Activated T-helper 2 cell treated with anti-CD3 and anti-CD28 coated beads, Interferon-gamma antibody, Interleukin-2, Interleukin-4, amounts not matched to agents 10 μg/mL and 5 μg/mL and 100 μg/mL, durations not matched to agents 14 hours and 24 hours and 36 hours (primary cell): ENCODE data around the gene KLC4. TPM values are rescaled to one million over a fixed set of nuclear protein-coding genes. Genes with fewer than 3 reads are reported as not detected.

Experiments
- DNase-seq: peaks from one replicate; pipeline ENCODE4 v3.0.0; 2021; ENCODE audit warnings: low spot score
- H3K27ac Mint-ChIP-seq: one replicate; pipeline ENCODE4 v1.8.0; 2021; ENCODE audit warnings: mixed read lengths
- H3K27me3 Mint-ChIP-seq: one replicate; pipeline ENCODE4 v1.8.0; 2021; ENCODE audit warnings: low read depth, mixed read lengths
- H3K36me3 Mint-ChIP-seq: one replicate; pipeline ENCODE4 v1.8.0; 2021; ENCODE audit warnings: low read depth, mixed read lengths
- H3K4me1 Mint-ChIP-seq: one replicate; pipeline ENCODE4 v1.8.0; 2021; ENCODE audit warnings: low read depth, mixed read lengths
- H3K4me3 Mint-ChIP-seq: one replicate; pipeline ENCODE4 v1.8.0; 2021; ENCODE audit warnings: low read depth, mild to moderate bottlenecking, moderate library complexity, mixed read lengths
- H3K9me3 Mint-ChIP-seq: one replicate; pipeline ENCODE4 v1.8.0; 2021; ENCODE audit warnings: mixed read lengths
- intact Hi-C: fragments of 100-400 bp; cut with micrococcal nuclease; formaldehyde crosslinking; loops from one replicate; pipeline ENCODE4 v1.15.1; 2023
- total RNA-seq: library from RNA; stranded (reverse); gene quantifications from 2 replicates; pipeline ENCODE4 v1.2.3, GENCODE V29; 2022

The KLC4 gene
- total RNA-seq = 11.7 and 14.1 TPM in 2 replicates

DNA sequence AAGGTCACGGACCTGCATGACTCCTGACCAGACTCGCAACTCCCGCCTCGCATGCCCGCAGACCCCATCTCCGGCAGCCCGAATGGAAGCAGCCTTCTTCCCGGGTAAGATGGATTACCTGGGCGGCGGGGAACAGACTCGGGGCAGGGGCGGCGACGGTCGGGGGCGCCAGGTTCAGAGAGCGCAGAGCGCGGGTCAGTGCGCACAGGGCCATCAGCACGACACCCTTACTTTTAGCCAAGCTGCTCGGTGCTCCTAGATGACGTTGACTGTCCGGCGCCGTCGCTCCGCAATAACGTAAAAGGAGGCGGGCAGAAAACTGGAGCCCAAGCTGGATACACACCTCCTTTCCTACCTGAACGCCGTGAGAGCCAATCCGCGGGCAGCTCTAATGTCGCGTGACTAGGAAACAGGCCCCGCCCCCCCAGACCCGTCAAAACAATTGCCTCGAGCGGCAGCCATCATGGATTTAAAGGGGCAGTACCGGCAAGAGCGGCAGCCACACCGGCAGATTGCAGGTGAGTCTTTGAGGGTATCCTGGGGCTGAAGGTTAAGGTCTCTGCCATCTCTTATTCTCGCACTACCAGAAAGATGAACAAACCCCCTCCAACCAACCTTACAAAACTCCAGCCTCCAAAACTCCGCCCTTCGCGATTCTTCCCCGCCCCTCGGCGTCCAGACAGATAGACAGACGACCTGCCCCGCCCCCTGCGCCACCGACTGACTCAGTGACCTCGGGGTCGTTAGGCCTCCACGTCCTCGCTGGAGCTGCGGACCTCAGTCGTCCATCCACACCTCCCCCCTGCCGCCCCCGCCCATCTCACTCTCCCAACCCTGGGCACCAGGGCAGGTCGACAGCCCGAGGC, at the start of gene KLC4, which contains the start of gene MRPL2:
TSS of gene KLC4 (plus strand) at position 464 of the 866 bp plus-strand sequence. CDS start 1,705 bp downstream, outside the sequence.
TSS of gene MRPL2 (minus strand) at position 267 of the 866 bp plus-strand sequence. CDS start at position 214, 53 bp downstream.
- Mint-ChIP-seq H3K27me3 (no peaks in the 10 kb centered on the region), H3K27ac (peak within 1 kb of the TSS; percentile 98), H3K36me3 (peaks cover 26% of the 10 kb centered on the region), H3K4me1 (peaks cover 28% of the 10 kb centered on the region), H3K9me3 (no peaks in the 10 kb centered on the region), H3K4me3 (peak within 1 kb of the TSS; percentile 93)
- intact Hi-C loops = loop anchor here (1.0 to 10.0 kb wide), 5 partner anchors 45 to 1495 kb away; partner anchors contain the start of genes CNPY3, KLHDC3, PEX6 and SRF
- peak; percentile 96 for DNase-seq

GRCh38 chr6:43011207-43011606, 48.2 kb upstream of the KLC4 start:
- H3K4me3 Mint-ChIP-seq = no peak overlapping the region
- no peaks in the 10 kb centered on the region for H3K9me3 Mint-ChIP-seq
- H3K27ac Mint-ChIP-seq = no peak overlapping the region
- H3K27me3 Mint-ChIP-seq = no peaks in the 10 kb centered on the region
- DNase-seq = no peak
- H3K36me3 Mint-ChIP-seq = peaks cover 72% of the 10 kb centered on the region
- intact Hi-C loops = no loop called here
- H3K4me1 Mint-ChIP-seq = peaks cover 34% of the 10 kb centered on the region

- intact Hi-C loops = loop anchor here (2.0 kb wide), 1 partner anchor 158 kb away; the partner anchor contains the start of gene SRF
- peak overlapping the region; percentile 18 for H3K27ac Mint-ChIP-seq
- H3K27me3 Mint-ChIP-seq = no peaks in the 10 kb centered on the region
- peak overlapping the region; percentile 96 for H3K4me3 Mint-ChIP-seq
- peaks cover 35% of the 10 kb centered on the region for H3K4me1 Mint-ChIP-seq
- peaks cover 67% of the 10 kb centered on the region for H3K36me3 Mint-ChIP-seq
- H3K9me3 Mint-ChIP-seq = no peaks in the 10 kb centered on the region
- DNase-seq = no peak
These were observed 47.1 kb upstream of the KLC4 start for GRCh38 chr6:43012364-43012763.

GRCh38 chr6:43013097-43013842, 46.2 kb upstream of the KLC4 start:
- Mint-ChIP-seq H3K4me3 (peak overlapping the region; percentile 96), H3K4me1 (peaks cover 35% of the 10 kb centered on the region), H3K36me3 (peaks cover 67% of the 10 kb centered on the region)

DNA sequence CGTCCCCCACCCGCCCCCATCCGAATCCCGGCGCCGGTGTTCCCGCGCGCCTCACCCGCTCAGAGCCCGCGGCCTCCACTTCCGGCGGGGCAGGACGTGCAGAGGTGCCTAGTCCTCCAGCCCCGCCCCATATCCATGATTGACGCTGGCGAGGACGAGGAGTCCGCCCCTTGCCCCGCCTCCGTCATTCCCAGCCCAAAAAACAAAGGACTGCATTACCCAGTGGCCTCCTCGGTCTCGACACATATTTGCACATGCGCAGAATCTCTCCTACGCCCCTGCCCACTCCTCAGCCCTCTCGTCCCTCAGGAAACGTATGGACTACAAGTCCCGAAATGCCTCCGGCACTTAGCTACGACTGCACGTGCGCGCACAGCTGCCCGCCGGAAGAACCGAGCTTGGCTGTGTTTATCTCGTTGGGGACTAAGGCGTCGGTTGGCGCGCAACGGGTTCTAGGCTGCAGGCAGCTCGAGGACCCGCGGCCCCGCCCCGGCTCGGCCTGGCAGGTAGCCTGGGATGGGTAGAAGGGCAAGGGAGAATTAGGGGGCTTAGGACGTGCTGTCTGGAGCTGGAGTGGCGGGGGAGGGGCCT, 45.5 kb upstream of the KLC4 start, which contains the start of the genes KLHDC3 and MEA1:
TSS of gene KLHDC3 (plus strand) at position 407 of the 591 bp plus-strand sequence. CDS start 2,944 bp downstream, outside the sequence.
TSS of gene MEA1 (minus strand) at position 104 of the 591 bp plus-strand sequence. CDS start 133 bp downstream, outside the sequence.
- no peaks in the 10 kb centered on the region for H3K27me3 Mint-ChIP-seq
- H3K36me3 Mint-ChIP-seq = peaks cover 67% of the 10 kb centered on the region
- no peaks in the 10 kb centered on the region for H3K9me3 Mint-ChIP-seq
- H3K27ac Mint-ChIP-seq = peak within 1 kb of the TSS; percentile 74
- peaks cover 35% of the 10 kb centered on the region for H3K4me1 Mint-ChIP-seq
- peak; percentile 99 for DNase-seq
- H3K4me3 Mint-ChIP-seq = peak within 1 kb of the TSS; percentile 96
- intact Hi-C loops = loop anchor here (1.0 to 2.0 kb wide), 6 partner anchors 35 to 268 kb away; partner anchors contain the start of genes CNPY3, KLC4, MRPL2 and PEX6

More at GRCh38 chr6:43013097-43013842, 46.2 kb upstream of the KLC4 start:
- intact Hi-C loops = loop anchor here (1.0 to 2.0 kb wide), 2 partner anchors 34 to 158 kb away; partner anchors contain the start of genes PEX6 and SRF
- H3K27me3 Mint-ChIP-seq = no peaks in the 10 kb centered on the region
- no peaks in the 10 kb centered on the region for H3K9me3 Mint-ChIP-seq
- peak overlapping the region; percentile 74 for H3K27ac Mint-ChIP-seq
- no peak for DNase-seq

GRCh38 chr6:43014434-43014909, 45.0 kb upstream of the KLC4 start:
- H3K27ac Mint-ChIP-seq = peak overlapping the region; percentile 74
- peaks cover 36% of the 10 kb centered on the region for H3K4me1 Mint-ChIP-seq
- H3K27me3 Mint-ChIP-seq = no peaks in the 10 kb centered on the region
- no peaks in the 10 kb centered on the region for H3K9me3 Mint-ChIP-seq
- H3K36me3 Mint-ChIP-seq = peaks cover 68% of the 10 kb centered on the region
- intact Hi-C loops = loop anchor here (1.0 to 2.0 kb wide), 4 partner anchors 45 to 268 kb away; partner anchors contain the start of genes CNPY3, KLC4, MRPL2 and TBCC
- DNase-seq = no peak
- peak overlapping the region; percentile 96 for H3K4me3 Mint-ChIP-seq

DNA sequence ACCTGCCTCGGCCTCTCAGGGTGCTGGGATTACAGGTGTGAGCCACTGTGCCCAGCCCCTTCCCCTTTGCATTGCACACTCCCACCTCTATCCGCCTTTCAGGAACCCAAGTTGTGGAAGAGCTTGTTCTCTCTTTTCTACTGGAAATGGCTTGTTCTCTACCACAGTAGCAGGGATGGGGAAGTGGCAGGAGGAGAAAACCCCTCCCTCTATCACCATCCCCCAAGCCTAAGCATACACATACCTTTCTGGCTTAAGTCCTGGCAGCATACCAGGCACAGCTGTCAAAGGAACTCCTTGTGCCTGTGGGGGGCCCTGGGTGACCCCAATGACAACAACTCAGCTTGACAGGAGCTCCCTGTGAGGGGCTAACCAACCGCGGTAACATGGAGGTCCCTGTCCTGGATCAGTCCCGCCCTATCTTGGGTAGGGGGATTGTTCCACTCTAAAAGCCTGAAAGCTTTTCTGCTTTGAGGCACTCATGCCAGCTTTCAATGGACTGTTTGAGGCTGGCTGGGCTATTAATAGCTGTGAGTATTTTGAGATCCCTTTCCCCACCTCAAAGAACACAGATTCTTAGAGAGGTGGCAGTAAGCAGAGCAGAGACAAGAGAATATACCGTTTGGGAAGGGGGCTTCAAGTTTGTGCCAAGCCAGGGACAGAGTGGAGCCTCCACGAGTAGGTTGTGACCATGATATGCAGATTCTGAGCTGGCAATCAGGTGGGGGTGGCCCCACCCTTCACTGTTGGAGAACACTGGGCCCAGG, 43.1 kb upstream of the KLC4 start:
- Mint-ChIP-seq H3K9me3 (no peaks in the 10 kb centered on the region), H3K4me1 (peaks cover 44% of the 10 kb centered on the region), H3K36me3 (peaks cover 64% of the 10 kb centered on the region), H3K4me3 (peak overlapping the region; percentile 23), H3K27ac (no peak overlapping the region), H3K27me3 (no peaks in the 10 kb centered on the region)
- intact Hi-C loops = no loop called here
- DNase-seq = no peak

DNA sequence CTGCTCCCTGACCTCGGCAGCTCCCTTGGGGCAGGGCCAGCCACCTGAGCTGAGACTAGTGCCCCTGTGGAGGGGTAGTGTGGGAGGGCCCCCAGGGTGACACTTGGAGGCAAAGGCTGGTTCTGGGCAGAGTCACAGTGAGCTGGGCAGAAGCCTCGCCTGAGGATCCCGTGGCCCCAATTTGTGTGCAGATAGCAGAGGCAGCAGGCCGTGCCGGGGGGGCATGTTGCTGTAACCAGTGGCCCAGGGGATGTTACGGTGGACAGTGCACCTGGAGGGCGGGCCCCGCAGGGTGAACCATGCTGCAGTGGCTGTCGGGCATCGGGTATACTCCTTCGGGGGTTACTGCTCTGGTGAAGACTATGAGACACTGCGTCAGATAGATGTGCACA, 42.5 kb upstream of the KLC4 start:
- Mint-ChIP-seq H3K4me1 (peaks cover 41% of the 10 kb centered on the region), H3K36me3 (peaks cover 63% of the 10 kb centered on the region), H3K27ac (no peak overlapping the region), H3K9me3 (no peaks in the 10 kb centered on the region), H3K27me3 (no peaks in the 10 kb centered on the region), H3K4me3 (no peak overlapping the region)
- intact Hi-C loops = no loop called here
- no peak for DNase-seq

DNA sequence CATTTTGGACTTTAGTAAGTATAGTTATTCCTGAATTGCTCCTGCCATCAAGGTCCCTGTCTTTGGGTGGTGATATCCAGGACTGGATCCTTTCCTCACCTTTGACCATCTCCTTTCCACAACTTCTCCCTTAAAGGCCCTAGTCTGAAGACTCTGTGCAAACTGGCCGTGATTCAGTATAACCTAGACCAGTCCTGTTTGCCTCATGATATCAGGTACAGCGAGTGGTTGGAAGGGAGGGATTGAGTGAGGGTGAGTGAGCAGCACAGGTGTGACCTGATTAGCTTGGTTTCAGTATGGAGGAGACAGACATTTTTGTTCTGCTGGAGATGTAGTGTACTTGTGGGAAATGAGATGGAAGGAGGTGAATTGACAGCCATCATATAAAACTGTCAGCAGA, 40.3 kb upstream of the KLC4 start:
- no peaks in the 10 kb centered on the region for H3K27me3 Mint-ChIP-seq
- no peaks in the 10 kb centered on the region for H3K9me3 Mint-ChIP-seq
- peak overlapping the region; percentile 15 for H3K27ac Mint-ChIP-seq
- H3K36me3 Mint-ChIP-seq = peaks cover 43% of the 10 kb centered on the region
- peak overlapping the region; percentile 58 for H3K4me3 Mint-ChIP-seq
- no peak for DNase-seq
- intact Hi-C loops = no loop called here
- peaks cover 25% of the 10 kb centered on the region for H3K4me1 Mint-ChIP-seq

GRCh38 chr6:43020052-43020705, 39.3 kb upstream of the KLC4 start:
- peak overlapping the region; percentile 54 for H3K27ac Mint-ChIP-seq
- no peaks in the 10 kb centered on the region for H3K9me3 Mint-ChIP-seq
- DNase-seq = no peak
- H3K27me3 Mint-ChIP-seq = no peaks in the 10 kb centered on the region
- intact Hi-C loops = loop anchor here (5.0 kb wide), 1 partner anchor 118 kb away; no protein-coding TSS in a partner anchor
- peak overlapping the region; percentile 62 for H3K4me3 Mint-ChIP-seq
- H3K4me1 Mint-ChIP-seq = peaks cover 23% of the 10 kb centered on the region
- peaks cover 52% of the 10 kb centered on the region for H3K36me3 Mint-ChIP-seq

DNA sequence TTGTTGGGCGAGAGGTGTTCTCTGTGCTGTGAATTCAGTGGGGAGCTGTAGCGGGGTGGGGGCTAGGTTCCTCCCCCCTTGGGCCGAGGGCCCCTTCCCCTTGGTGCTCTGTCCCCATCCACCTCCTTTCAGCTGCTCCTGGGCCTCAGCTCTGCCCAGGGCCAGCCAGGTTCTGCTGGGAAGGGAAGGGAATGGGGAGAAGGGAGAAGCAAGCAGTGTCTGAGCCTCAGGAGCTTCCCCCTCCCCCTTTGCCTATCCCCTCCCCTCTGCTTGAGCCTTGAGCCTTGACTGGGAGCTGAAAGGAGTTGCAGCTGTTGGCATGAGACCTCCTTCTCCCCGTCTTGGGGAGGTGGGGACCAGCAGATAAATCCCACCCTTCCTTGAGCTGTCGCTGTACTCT, 38.6 kb upstream of the KLC4 start:
- peaks cover 54% of the 10 kb centered on the region for H3K36me3 Mint-ChIP-seq
- peaks cover 22% of the 10 kb centered on the region for H3K4me1 Mint-ChIP-seq
- H3K9me3 Mint-ChIP-seq = no peaks in the 10 kb centered on the region
- intact Hi-C loops = loop anchor here (5.0 kb wide), 1 partner anchor 119 kb away; no protein-coding TSS in a partner anchor
- peak overlapping the region; percentile 58 for H3K27ac Mint-ChIP-seq
- no peaks in the 10 kb centered on the region for H3K27me3 Mint-ChIP-seq
- H3K4me3 Mint-ChIP-seq = peak overlapping the region; percentile 78
- no peak for DNase-seq
